ENCODE results near the gene ITPKA. TPM values are rescaled to one million over a fixed set of nuclear protein-coding genes. Genes with fewer than 3 reads are reported as not detected.

The ITPKA gene
- total RNA-seq, 3 donors from 2014 or later = 0.15 TPM; not detected in 2

GRCh38 chr15:41535544-41535943 lies 41.9 kb downstream of the ITPKA start:
- intact Hi-C loops (cut with DNase I; ENCODE audit: low total_unique reads) = no loop called here
- TF ChIP-seq, protein P1, sequence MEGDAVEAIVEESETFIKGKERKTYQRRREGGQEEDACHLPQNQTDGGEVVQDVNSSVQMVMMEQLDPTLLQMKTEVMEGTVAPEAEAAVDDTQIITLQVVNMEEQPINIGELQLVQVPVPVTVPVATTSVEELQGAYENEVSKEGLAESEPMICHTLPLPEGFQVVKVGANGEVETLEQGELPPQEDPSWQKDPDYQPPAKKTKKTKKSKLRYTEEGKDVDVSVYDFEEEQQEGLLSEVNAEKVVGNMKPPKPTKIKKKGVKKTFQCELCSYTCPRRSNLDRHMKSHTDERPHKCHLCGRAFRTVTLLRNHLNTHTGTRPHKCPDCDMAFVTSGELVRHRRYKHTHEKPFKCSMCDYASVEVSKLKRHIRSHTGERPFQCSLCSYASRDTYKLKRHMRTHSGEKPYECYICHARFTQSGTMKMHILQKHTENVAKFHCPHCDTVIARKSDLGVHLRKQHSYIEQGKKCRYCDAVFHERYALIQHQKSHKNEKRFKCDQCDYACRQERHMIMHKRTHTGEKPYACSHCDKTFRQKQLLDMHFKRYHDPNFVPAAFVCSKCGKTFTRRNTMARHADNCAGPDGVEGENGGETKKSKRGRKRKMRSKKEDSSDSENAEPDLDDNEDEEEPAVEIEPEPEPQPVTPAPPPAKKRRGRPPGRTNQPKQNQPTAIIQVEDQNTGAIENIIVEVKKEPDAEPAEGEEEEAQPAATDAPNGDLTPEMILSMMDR (IDR thresholded peaks at IDR 0.05) = no peak
- TF ChIP-seq POLR2A (IDR thresholded peaks at IDR 0.05) (no peak), POLR2AphosphoS5 (IDR thresholded peaks at IDR 0.05) (no peak)
- Histone ChIP-seq H3K4me3 (no peak overlapping the region), H3K4me1 (no peaks in the 10 kb centered on the region), H3K9me3 (no peaks in the 10 kb centered on the region), H3K36me3 (no peaks in the 10 kb centered on the region), H3K27me3 (no peaks in the 10 kb centered on the region), H3K27ac (no peak overlapping the region)
- DNase-seq (ENCODE audit: low spot score in 2 of 2) = no peak

- no peaks in the 10 kb centered on the region for H3K27me3 ChIP-seq
- H3K9me3 ChIP-seq = no peaks in the 10 kb centered on the region
- H3K27ac ChIP-seq = no peak overlapping the region
- DNase-seq (ENCODE audit: low spot score in 2 of 2) = no peak
- intact Hi-C loops (cut with DNase I; ENCODE audit: low total_unique reads) = no loop called here
- no peak for TF ChIP-seq POLR2AphosphoS5 (IDR thresholded peaks at IDR 0.05)
- TF ChIP-seq, protein P1 (IDR thresholded peaks at IDR 0.05) = no peak
- no peak for TF ChIP-seq POLR2A (IDR thresholded peaks at IDR 0.05)
- H3K4me1 ChIP-seq = no peaks in the 10 kb centered on the region
- no peaks in the 10 kb centered on the region for H3K36me3 ChIP-seq
- H3K4me3 ChIP-seq = no peak overlapping the region
Observed at GRCh38 chr15:41536866-41537265, 43.2 kb downstream of the ITPKA start.

DNA sequence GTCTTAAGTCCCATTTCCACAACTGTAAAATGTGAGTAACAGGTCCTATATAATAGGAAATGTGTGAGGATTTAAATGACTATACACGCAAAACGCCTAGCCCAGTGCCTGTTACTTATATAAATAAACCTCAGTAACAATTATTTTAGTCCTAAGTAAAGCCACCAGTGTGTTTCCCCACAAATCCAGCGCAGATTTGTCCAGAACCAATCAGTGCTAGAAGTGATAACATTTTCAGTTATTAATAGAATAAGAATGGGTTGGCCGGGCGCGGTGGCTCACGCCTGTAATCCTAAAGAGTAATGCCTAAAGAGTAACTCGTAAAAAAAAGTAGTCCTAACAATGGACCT lies 49.8 kb downstream of the ITPKA start:
- H3K4me3 ChIP-seq = peak overlapping the region; percentile 68 to 99 (median 70)
- H3K36me3 ChIP-seq = no peaks in the 10 kb centered on the region
- H3K27ac ChIP-seq = peak overlapping the region; percentile 77 to 92
- H3K27me3 ChIP-seq = no peaks in the 10 kb centered on the region
- TF ChIP-seq, protein P1 (IDR thresholded peaks at IDR 0.05) = no peak
- TF ChIP-seq POLR2A (IDR thresholded peaks at IDR 0.05) (no peak), POLR2AphosphoS5 (IDR thresholded peaks at IDR 0.05) (no peak)
- no peaks in the 10 kb centered on the region for H3K9me3 ChIP-seq
- no peak for DNase-seq (ENCODE audit: low spot score in 2 of 2)
- intact Hi-C loops (cut with DNase I; ENCODE audit: low total_unique reads) = no loop called here
- H3K4me1 ChIP-seq = no peaks in the 10 kb centered on the region

- TF ChIP-seq, protein P1 (IDR thresholded peaks at IDR 0.05) = no peak
- peak in 1 of 3 donors; percentile 59 for TF ChIP-seq POLR2AphosphoS5 (IDR thresholded peaks at IDR 0.05)
- Histone ChIP-seq H3K27ac (peak overlapping the region; percentile 77 to 92), H3K27me3 (no peaks in the 10 kb centered on the region), H3K9me3 (no peaks in the 10 kb centered on the region), H3K36me3 (no peaks in the 10 kb centered on the region), H3K4me1 (no peaks in the 10 kb centered on the region), H3K4me3 (peak overlapping the region; percentile 68 to 99 (median 70))
- intact Hi-C loops (cut with DNase I; ENCODE audit: low total_unique reads) = no loop called here
- DNase-seq (ENCODE audit: low spot score in 2 of 2) = peak in 1 of 2 donors; percentile 83
Observed at GRCh38 chr15:41544650-41545015, 51.0 kb downstream of the ITPKA start.

- Histone ChIP-seq H3K27ac (no peak overlapping the region), H3K4me1 (no peaks in the 10 kb centered on the region), H3K4me3 (no peak overlapping the region), H3K27me3 (no peaks in the 10 kb centered on the region), H3K9me3 (no peaks in the 10 kb centered on the region), H3K36me3 (no peaks in the 10 kb centered on the region)
- no peak for TF ChIP-seq POLR2A (IDR thresholded peaks at IDR 0.05)
- TF ChIP-seq POLR2AphosphoS5 (IDR thresholded peaks at IDR 0.05) = no peak
- TF ChIP-seq, protein P1 (IDR thresholded peaks at IDR 0.05) = no peak
- intact Hi-C loops (cut with DNase I; ENCODE audit: low total_unique reads) = no loop called here
- peak in 1 of 2 donors; percentile 27 for DNase-seq (ENCODE audit: low spot score in 2 of 2)
Observed at GRCh38 chr15:41545218-41545617, 51.5 kb downstream of the ITPKA start.

All from breast epithelium (tissue), 4 donors.